HT1080 (cell line): ENCODE measurements around the gene FGG. TPM values are rescaled to one million over a fixed set of nuclear protein-coding genes. Genes with fewer than 3 reads are reported as not detected.

Experiments used
- DNase-seq: peaks from one replicate; pipeline ENCODE4 v3.0.0-alpha.2; 2015; ENCODE audit warnings: low read depth
- polyA plus RNA-seq, 2 experiments: library from polyadenylated mRNA; depleted of rRNA; stranded (reverse); fragments of >200 nt; gene quantifications; 2 replicates each; pipeline ENCODE4 v1.2.3, GENCODE V29; 2015
- total RNA-seq: library from RNA; depleted of rRNA; stranded (reverse); fragments of >200 nt; shearing (Covaris generic); gene quantifications from 2 replicates; pipeline ENCODE4 v1.2.3, GENCODE V29; 2014; rRNA removed

FGG gene
- total RNA-seq, result 0.11 TPM in 1 of 2 replicates, not detected in the other
- 0.08 TPM in 1 of 2 replicates, not detected in the other for polyA plus RNA-seq (2015; cell fraction: cytosol; rRNA removed)
- 0.27 and 0.32 TPM in 2 replicates for polyA plus RNA-seq (2015; cell fraction: nucleus; rRNA removed)

- no peak for DNase-seq
Observed at GRCh38 chr4:154612472-154613414, at the start of gene FGG. Gene FGG, minus strand, starts transcription at chr4:154612656. Its CDS starts 47 bp downstream, at chr4:154612609.

GRCh38 chr4:154660052-154660451, 47.6 kb upstream of the FGG start:
- DNase-seq, result no peak

DNA sequence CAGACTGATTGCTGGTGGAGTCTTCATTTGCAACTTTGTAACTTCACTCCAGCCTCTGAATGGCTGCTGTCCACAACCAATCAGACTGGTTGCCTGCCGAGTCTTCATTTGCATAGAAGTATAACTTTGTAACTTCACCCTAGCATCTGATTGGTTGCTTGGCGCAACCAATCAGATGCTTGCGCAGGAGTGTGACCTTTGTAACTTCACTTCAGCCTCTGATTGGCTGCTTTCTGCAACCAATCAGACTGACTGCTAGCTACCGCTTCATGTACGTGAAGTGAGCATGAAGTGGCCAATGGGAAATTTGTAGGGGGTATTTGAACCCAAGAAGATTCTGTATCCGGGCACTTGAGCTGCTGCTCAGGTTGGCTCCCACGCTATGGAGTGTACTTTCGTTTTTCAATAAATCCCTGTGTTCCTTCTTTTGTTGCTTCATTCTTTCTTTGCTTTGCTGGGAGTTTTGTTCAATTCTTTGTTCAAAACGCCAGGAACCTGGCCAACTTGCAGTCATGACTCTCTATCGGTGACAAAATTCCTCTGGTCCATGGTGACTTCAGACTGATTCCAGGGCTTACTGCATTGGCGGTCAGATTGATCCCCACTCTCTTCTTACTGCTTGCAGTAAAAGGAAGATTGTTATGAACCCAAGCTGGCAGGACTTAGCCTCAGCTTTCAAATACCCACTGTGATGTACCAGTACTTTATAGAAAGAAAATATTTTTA, 46.4 kb upstream of the FGG start:
- DNase-seq, result no peak

GRCh38 chr4:154643493-154643892, 31.0 kb upstream of the FGG start:
- peak; percentile 18 for DNase-seq

- DNase-seq, result peak; percentile 33
Observed at GRCh38 chr4:154642373-154643009, 30.0 kb upstream of the FGG start.

DNA sequence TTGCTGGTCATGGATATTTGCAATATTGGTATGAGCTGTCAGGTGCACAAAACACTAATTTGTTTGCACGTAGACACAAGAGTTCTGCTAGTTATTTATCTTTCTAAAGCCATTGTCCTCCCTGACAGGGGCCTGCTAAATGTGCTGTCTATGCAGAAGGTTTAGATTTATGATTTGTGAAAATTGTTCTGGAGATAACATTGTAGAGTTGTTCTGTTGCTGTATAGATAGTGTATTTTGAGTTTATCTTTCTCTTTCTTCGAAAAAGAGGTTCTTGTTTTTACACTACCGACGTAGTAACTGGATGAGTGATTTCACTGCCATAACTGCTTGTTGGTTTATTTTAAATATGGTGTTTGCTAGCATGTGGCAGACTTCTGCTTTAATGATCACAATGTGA, 28.5 kb upstream of the FGG start:
- DNase-seq, result no peak

DNA sequence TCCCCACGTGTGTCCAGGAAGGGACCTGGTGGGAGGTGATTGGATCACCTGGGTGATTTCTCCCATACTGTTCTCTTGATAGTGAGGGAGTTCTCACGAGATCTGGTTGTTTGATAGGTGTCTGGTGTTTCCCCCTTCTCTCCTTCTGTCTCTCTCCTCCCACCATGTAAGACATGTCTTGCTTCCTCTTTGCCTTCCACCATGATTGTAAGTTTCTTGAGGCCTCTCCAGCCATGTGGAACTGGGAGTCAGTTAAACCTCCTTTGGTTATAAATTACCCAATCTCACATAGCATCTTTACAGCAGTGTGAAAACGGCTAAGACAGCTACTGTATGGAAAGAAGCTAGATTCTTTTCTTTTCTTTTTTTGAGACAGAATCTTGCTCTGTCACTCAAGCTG, 21.6 kb upstream of the FGG start:
- DNase-seq, result no peak

GRCh38 chr4:154631828-154632227, 19.4 kb upstream of the FGG start:
- no peak for DNase-seq

DNA sequence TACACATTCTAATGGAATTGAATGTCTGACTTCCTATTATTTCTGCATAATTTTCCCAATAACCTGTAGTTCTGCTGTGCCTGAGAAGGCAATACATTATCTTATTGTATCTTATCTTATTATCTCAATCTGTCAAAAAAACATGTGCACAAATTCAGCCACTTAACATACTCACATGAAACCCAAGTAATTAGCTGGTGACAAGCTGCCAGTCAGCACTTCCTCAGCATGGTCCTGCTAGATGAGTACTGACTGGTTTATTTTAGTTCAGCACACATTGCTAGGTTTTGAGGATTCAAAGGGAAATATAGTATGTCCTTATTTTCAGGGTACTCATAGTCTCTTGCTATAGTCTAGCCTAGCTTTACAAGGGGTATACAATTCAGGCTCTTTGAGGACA, 17.9 kb upstream of the FGG start:
- no peak for DNase-seq

GRCh38 chr4:154626793-154627484, 14.5 kb upstream of the FGG start:
- peak; percentile 62 for DNase-seq

GRCh38 chr4:154625971-154626370, 13.5 kb upstream of the FGG start:
- no peak for DNase-seq

DNA sequence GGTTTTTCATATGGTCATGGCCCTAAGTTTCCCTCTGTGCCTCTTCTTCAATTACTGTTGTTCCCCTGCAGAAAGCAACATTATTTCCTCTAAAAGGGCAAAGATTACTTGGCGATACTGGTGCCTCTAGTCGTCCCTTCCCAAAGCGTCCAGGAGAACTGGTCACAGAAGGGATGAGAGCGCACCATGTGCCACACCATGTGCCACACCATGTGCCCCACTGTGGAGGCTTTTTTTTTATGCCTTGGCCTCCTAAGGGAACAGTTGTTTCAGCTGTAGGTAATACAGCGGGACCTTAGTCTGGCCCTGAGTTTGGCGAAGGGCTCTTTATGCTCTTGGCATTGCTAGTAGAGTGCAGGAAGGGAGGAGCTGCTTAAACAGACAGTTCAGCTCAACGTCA, 11.5 kb upstream of the FGG start:
- DNase-seq, result no peak

DNA sequence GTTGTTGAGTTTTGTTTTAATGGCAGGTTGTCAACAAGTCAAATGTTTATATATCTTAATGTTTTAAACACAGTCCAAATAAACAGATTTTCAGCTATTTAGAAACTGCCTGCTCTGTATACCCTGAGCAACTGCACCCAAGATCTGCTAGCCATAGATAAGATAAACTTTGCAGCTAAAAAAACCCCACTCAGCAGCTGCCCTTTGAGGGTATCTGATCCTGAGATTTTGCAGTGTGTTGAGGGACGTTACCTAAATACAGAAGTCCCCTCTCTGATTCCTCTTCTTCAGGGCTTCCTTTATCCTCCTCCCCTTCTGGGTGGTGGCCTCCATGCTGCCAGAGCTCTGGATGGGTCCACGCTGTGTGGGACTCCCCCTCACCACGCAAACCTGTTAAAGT, 11.0 kb upstream of the FGG start:
- no peak for DNase-seq

GRCh38 chr4:154622598-154622997, 10.1 kb upstream of the FGG start:
- DNase-seq, result peak; percentile 54

DNA sequence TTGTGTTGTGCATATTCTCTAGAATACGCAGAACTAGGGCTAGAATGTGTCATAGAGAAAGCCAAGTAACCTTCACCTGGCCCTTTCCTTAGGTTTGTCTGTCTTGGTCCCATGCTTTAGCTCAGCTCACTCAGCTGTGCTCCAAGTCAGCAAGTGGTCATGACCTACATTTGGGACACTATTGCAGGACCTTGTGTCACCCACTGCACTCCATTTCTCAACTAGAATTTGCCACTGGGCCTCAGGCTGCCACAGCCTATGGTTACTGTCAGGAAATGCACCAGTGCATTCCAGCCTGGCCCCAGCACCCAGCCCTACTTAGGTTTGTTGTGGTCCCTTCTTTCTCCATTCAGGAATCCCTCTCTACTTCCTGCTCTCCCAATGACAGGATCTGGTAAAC, 7.7 kb upstream of the FGG start:
- no peak for DNase-seq

- peak; percentile 67 for DNase-seq
Observed at GRCh38 chr4:154618708-154619315, 6.4 kb upstream of the FGG start.

DNA sequence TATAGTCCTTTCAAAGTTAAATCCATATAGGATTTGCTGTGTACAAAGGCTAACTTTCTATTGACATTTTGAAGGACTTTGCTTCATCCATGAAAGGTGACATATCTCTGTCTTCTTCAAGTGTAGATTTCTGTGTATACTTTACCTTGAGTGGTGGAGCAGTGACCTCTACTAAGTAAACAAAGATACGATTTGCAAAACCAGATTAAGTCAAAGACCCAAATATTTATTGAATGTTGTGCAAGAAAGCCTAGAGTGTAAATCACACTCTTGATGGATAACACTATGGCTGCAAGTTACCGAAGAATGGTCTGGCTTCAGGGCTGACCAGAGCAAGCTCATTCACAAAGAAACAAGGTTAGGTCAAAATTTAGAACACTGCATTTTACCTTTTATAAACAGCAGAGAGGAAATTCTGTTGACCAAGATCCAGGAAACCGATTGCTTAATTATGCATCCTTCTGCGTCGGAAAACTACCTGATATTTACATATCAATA, 5.4 kb upstream of the FGG start:
- no peak for DNase-seq

- no peak for DNase-seq
Observed at GRCh38 chr4:154616731-154617130, 4.3 kb upstream of the FGG start.

DNA sequence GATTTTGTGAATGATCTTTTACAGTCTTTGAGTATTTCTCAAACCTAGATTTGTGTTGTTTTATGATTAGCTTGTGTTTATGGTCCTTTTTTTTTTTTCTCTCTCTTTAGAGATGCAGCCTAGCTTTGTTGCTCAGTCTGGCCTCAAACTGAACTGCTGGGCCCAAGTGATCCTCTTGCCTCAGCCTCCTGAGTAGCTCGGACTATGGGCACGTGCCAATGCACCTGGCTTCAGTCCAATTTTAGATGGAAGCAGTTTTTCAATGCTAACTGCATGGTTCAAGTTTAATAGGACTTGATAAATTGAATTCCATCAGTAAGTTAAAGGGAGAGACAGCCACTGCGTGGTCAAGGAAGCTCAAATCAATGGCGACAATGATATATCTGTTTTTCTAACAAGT, 3.8 kb upstream of the FGG start:
- no peak for DNase-seq

- DNase-seq, result no peak
Observed at GRCh38 chr4:154615211-154615610, 2.8 kb upstream of the FGG start.

- no peak for DNase-seq
Observed at GRCh38 chr4:154614306-154614705, 1.9 kb upstream of the FGG start.
